ENCODE results near the gene ZNF200. TPM values are rescaled to one million over a fixed set of nuclear protein-coding genes. Genes with fewer than 3 reads are reported as not detected.
"Not testable (repeated sequence)": the region's sequence is repeated elsewhere in the genome, so short reads cannot be mapped to it uniquely, and the experiment has no call there.

Gene ZNF200
- total RNA-seq, 1 donor from 2014 or later = 16.7 TPM

- FAIRE-seq = no peak
- no peak for DNase-seq (ENCODE audit: low spot score in 2 of 2)
Observed at GRCh38 chr16:3207086-3207953, 27.6 kb downstream of the ZNF200 start.

GRCh38 chr16:3205939-3206338 is 29.0 kb downstream of the ZNF200 start:
- not testable (repeated sequence) for FAIRE-seq; DNase-seq (ENCODE audit: low spot score in 2 of 2)

- no peak for DNase-seq (ENCODE audit: low spot score in 2 of 2)
- no peak for FAIRE-seq
Observed at GRCh38 chr16:3202903-3203539, 31.9 kb downstream of the ZNF200 start.

DNA sequence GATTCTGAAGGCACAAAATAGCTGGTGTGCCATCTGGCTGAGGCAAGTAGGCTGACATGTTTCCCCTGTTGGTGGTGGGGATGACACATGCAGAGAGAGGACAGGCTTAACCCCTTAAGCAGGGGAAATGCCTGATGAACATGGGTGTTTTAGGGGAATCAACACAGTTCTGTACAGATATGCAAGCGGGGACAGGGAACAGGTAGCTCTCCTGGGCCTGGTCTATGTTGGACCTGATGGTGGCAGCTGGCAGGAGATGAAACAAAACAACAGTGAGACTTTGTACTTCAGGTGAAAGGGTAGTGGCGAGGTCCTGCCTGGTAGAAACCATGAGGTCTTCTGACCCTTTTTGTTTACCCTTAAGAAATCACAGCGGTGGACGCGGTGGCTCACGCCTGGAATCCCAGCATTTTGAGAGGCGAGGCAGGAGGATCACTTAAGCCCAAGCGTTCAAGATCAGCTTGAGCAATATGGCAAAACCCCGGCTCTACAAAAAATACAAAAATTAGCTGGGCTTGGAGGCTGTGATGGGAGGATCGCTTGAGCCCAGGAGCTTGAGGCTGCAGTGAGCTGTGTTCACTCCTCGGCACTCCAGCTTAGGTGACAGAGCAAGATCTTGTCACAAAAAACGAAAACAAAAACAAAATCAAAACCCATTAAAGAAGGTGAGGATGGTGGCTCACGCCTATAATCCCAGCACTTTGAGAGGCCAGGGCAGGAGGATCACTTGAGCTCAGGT is 36.5 kb downstream of the ZNF200 start:
- DNase-seq (ENCODE audit: low spot score in 2 of 2) (no peak), FAIRE-seq (no peak)

GRCh38 chr16:3197694-3198333 is 37.1 kb downstream of the ZNF200 start:
- not testable (repeated sequence) for FAIRE-seq; DNase-seq (ENCODE audit: low spot score in 2 of 2)

DNA sequence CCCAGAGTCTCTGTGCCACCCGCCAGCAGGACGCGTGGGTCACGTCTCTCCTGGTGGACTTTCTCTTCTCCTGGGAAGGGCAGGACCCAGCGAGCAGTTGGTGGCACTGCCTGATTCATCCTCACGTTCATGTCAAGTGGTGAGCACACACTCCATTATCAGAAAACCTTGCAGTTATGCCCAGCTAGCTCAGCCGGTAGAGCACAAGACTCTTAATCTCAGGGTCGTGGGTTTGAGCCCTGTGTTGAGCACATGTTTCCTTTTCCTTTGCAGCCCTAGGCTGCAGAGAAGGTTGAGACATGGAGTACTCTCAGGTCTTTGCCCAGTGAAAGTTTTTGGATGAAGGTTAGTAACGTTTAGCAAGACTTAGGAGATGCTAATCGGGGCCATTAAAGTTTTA is 39.0 kb downstream of the ZNF200 start:
- FAIRE-seq = no peak

GRCh38 chr16:3194792-3195191 is 40.2 kb downstream of the ZNF200 start:
- DNase-seq (ENCODE audit: low spot score in 2 of 2) = no peak
- FAIRE-seq = no peak

More for the DNA sequence above, 39.0 kb downstream of the ZNF200 start:
- no peak for DNase-seq (ENCODE audit: low spot score in 2 of 2)

DNA sequence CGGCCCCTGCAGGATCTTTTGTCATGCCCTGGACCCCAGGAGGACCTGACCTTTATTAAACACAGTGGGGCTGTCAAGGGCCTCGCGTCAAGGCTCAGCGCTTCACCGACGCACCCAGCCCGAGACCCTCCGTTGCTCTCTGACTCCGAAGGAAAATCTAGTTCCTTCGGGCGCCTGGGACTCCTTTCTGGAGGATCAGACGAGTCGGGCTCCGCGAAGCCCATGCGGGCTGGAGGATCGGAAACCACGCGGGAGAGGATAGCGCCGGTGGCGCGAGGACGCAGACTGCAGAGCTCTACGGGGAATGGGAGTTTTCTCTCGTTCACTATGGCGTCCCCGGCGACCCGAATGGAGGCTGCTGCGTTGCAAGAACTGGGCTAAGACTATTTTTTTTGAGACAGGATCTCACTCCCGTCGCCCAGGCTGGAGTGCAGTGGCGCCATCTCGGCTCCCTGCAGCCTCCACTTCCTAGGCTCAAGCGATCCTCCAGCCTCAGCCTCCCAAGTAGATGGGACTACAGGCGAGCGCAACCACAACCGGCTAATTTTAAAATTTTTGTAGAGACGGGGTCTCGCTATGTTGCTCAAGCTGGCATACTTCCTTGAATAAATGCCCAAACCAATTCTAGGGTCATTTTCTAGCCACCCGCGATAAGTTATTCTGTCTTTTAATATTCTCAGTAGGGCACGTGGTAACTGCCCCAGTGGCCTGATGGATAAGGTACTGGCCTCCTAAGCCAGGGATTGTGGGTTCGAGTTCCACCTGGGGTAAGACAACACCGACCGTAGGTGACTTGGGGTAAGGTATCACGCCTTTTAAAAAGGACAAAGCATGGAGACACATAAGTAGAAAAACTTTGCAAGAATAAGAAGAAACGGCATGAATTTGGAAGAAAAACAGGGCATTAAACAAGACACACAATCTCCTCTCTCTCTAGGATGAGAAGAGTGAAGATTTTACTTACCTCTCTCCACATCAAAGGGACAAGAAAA is 41.4 kb downstream of the ZNF200 start:
- no peak for DNase-seq (ENCODE audit: low spot score in 2 of 2)
- FAIRE-seq = no peak

DNA sequence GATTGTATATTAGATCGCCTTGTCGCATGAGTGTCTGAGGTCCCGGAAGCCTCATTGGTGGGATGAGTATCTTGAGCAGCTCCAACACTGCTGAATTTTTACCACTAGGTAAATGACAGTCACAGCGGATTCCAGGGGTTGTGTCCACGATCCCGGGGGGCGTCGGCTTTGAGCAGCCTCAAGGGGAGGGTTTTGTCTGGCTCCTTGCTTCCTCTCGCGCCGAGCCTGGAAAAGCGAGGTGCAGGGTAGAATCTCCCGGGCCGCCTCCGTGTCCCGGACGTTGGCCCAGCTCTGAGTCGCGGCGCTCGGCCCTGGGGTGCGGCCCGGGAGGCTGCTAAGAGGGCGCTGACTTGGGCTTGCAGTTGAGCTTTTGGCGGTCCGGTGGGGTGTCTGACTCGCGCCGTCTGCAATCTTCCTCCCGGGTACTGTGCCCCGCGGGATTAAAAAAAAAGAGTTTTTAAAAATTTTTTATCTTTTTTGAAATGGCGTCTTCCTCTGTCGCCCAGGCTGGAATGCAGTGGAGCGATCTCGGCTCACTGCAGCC is 42.4 kb downstream of the ZNF200 start:
- FAIRE-seq (no peak), DNase-seq (ENCODE audit: low spot score in 2 of 2) (no peak)

DNA sequence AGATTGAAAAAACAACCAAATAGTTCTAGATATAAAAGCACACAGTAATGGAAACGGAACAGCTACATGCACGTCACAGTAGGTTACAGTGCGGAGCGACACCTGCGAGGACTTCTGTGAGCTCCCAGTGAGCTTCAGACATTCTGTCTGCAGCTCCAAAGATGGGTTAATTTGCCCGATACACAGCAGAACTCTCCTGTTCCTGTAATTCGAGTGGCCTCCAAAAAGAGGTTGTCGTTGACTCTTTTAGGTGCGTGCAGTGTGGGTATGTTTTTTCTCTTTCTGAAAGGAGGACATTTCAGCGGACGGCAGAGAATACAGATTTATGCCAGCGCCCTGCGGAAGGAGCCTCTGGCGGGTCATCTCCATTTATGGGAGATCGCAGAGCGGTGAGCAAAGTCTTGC is 44.0 kb downstream of the ZNF200 start:
- no peak for DNase-seq (ENCODE audit: low spot score in 2 of 2)
- FAIRE-seq = no peak

GRCh38 chr16:3189869-3190268 is 45.1 kb downstream of the ZNF200 start:
- DNase-seq (ENCODE audit: low spot score in 2 of 2) (no peak), FAIRE-seq (no peak)

GRCh38 chr16:3188925-3189825 is 45.8 kb downstream of the ZNF200 start:
- FAIRE-seq = no peak

GRCh38 chr16:3188675-3188924 is 46.4 kb downstream of the ZNF200 start:
- DNase-seq (ENCODE audit: low spot score in 2 of 2) (no peak), FAIRE-seq (no peak)

More at GRCh38 chr16:3188925-3189825, 45.8 kb downstream of the ZNF200 start:
- no peak for DNase-seq (ENCODE audit: low spot score in 2 of 2)

DNA sequence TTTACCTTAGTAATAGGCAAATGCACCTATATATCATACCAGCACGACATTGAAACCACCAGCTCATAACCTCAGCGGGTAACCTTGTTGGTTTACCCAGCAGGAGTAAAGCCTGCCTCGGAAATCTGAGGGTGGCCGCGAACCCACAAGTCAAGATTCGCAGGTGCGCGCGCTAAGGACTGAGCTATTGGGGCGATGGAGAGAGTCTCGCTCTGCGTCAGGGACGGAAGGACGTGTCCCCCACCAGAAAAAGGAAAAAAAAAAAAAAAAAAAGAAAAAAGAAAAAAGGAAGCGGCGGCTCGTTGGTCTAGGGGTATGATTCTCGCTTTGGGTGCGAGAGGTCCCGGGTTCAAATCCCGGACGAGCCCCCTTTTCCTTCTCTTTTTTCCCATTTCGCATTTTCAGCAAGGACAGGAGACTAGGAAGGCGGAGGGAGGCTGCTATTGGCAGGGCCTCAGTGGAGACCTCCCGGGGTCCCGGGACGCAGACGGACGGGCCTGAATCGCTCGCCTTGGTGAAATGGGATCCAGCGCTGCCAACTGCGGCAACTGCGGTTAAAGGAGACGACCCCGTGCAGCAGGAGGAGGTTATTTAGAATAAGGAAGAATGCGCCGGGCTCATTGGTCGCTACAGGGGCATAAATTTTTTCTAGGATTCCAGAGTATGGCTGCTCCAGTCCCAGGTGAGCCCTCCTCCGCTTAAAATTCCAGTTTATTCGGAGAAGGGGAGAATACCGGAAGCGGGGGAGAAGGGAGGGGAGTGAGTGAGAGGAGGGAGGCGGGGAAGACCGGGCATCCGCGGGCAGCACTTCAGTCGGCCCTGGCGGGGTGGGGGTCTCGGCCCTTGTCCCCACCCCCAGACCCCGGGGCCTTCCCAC is 46.9 kb downstream of the ZNF200 start, which contains the start of gene OR1F1:
OR1F1 (plus strand) TSS at position 407 of the 877 bp plus-strand sequence.
- DNase-seq (ENCODE audit: low spot score in 2 of 2) (no peak), FAIRE-seq (no peak)

DNA sequence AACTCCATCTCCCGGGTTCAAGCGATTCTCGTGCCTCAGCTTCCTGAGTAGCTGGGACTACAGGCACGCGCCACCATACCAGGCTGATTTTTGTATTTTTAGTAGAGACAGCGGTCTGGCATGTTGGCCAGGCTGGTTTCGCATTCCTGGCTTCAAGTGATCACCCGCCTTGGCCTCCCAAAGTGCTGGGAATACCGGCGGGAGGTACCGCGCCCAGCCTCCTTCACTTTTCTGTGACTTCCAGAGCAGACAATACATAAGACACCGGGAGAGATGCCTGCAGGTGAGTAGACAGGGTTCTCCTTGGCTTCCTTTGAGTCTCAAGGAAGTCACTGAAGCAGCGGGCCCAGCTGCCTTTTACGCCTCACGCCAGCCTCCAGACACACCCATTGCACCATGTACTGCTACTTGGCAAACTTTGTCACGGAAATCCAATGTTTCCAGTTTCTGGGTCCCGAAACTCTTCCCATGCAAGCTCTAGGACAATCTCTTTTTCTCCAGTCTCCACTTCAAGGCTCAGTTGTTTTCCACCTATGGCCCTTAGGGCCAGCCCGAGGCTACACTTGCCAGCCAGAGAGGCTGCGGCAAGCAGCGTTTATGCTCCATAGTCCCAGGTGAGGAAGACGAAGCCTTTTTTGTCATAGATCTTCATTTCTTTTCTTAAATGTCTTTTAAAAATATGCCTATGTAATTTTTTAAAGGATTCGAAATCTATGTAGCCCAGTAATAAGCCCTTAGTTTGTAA is 47.8 kb downstream of the ZNF200 start:
- DNase-seq (ENCODE audit: low spot score in 2 of 2) = no peak
- no peak for FAIRE-seq

GRCh38 chr16:3183445-3184139 is 51.4 kb downstream of the ZNF200 start:
- no peak for FAIRE-seq
- DNase-seq (ENCODE audit: low spot score in 2 of 2) = no peak
